IMR-90 (cell line): Measurements from ENCODE around the gene SOX12. TPM values are rescaled to one million over a fixed set of nuclear protein-coding genes. Genes with fewer than 3 reads are reported as not detected.
A peak's percentile ranks its signal among the peaks of the same experiment; 100 is the strongest.

Source experiments
- ATAC-seq: fragments of 200-7000 bp; cut with Tn5 transposase; 2 replicates; pipeline ENCODE4 v1.9.1; 2020; ENCODE audit warnings: low read depth, mild to moderate bottlenecking, moderate library complexity
- Bru-seq: library from RNA; stranded (reverse); fragments of 400-500 nt; gene quantifications from one replicate; lab custom pipeline; 2021; lab: Mats Ljungman, UMichigan
- BruChase-seq, 2 experiments: library from RNA; stranded (reverse); fragments of 400-500 nt; gene quantifications; one replicate each; lab custom pipeline; 2021; lab: Mats Ljungman, UMichigan
- BruUV-seq: library from RNA; stranded (reverse); fragments of 400-500 nt; replicated peaks from 2 replicates; lab custom pipeline; 2021; lab: Mats Ljungman, UMichigan
- CTCF ChIA-PET: fragments of 300-600 bp; formaldehyde crosslinking; extraction: SDS; loops from one replicate; lab custom pipeline; 2021; ENCODE audit warnings: antibody characterized with exemption; lab: Yijun Ruan, JAX
- POLR2A ChIA-PET: fragments of 300-600 bp; sonication (Branson Sonifier 250); formaldehyde crosslinking; loops from one replicate; lab custom pipeline; 2022; ENCODE audit warnings: antibody characterized with exemption; ENCODE audit not compliant: unreplicated experiment; lab: Charles Lee
- DNase-seq: peaks from one replicate; pipeline ENCODE4 v3.0.0; 2013
- H2AFZ ChIP-seq: replicated peaks from 2 replicates; pipeline ENCODE3; 2013; ENCODE audit warnings: low read length, mild to moderate bottlenecking; ENCODE audit not compliant: poor library complexity
- H2AK5ac ChIP-seq: 2 replicates; pipeline ENCODE4 v1.6.1; 2013; ENCODE audit warnings: low read depth, low read length, inconsistent platforms
- H2AK9ac ChIP-seq: replicated peaks from 2 replicates; pipeline ENCODE3; 2013; ENCODE audit warnings: mild to moderate bottlenecking, low read depth, low read length, moderate library complexity; ENCODE audit not compliant: poor library complexity
- H2BK120ac ChIP-seq: 2 replicates; pipeline ENCODE4 v1.6.1; 2013; ENCODE audit warnings: low read depth, low read length, inconsistent platforms
- H2BK15ac ChIP-seq: 3 replicates; pipeline ENCODE4 v1.6.1; 2013; ENCODE audit warnings: low read depth, low read length, inconsistent platforms
- H2BK20ac ChIP-seq: 2 replicates; pipeline ENCODE4 v1.6.1; 2013; ENCODE audit warnings: low read depth, mild to moderate bottlenecking, inconsistent platforms, low read length, moderate library complexity
- H2BK5ac ChIP-seq: 2 replicates; pipeline ENCODE4 v1.6.1; 2013; ENCODE audit warnings: mild to moderate bottlenecking, low read depth, low read length, inconsistent platforms; ENCODE audit not compliant: poor library complexity, severe bottlenecking
- H3K14ac ChIP-seq: replicated peaks from 2 replicates; pipeline ENCODE4 v1.6.1; 2013; ENCODE audit warnings: low read depth, low read length, inconsistent platforms
- H3K18ac ChIP-seq: 2 replicates; pipeline ENCODE4 v1.6.1; 2013; ENCODE audit warnings: low read depth, low read length, control low read depth
- H3K23ac ChIP-seq: 2 replicates; pipeline ENCODE4 v1.6.1; 2013; ENCODE audit warnings: low read depth, low read length, inconsistent platforms
- H3K27ac ChIP-seq: 2 replicates; pipeline ENCODE4 v1.5.1; 2013; ENCODE audit warnings: mild to moderate bottlenecking, control low read depth, low read length; ENCODE audit not compliant: insufficient read depth
- H3K27me3 ChIP-seq: 2 replicates; pipeline ENCODE4 v1.6.1; 2013; ENCODE audit warnings: low read length; ENCODE audit not compliant: control insufficient read depth, insufficient read depth
- H3K36me3 ChIP-seq: 2 replicates; pipeline ENCODE4 v1.6.1; 2013; ENCODE audit warnings: low read length, mixed read lengths; ENCODE audit not compliant: control insufficient read depth, insufficient read depth
- H3K4ac ChIP-seq: 2 replicates; pipeline ENCODE4 v1.6.1; 2013; ENCODE audit warnings: low read depth, low read length, inconsistent platforms
- H3K4me1 ChIP-seq: 2 replicates; pipeline ENCODE4 v1.6.1; 2013; ENCODE audit warnings: low read length, mixed read lengths; ENCODE audit not compliant: control insufficient read depth, insufficient read depth
- H3K4me2 ChIP-seq: 2 replicates; pipeline ENCODE4 v1.6.1; 2013; ENCODE audit warnings: low read depth, mild to moderate bottlenecking, control low read depth, low read length, moderate library complexity
- H3K4me3 ChIP-seq: 2 replicates; pipeline ENCODE4 v1.5.1; 2013; ENCODE audit warnings: low read depth, mild to moderate bottlenecking, control low read depth, low read length, moderate library complexity; ENCODE audit not compliant: insufficient read depth
- H3K56ac ChIP-seq: 2 replicates; pipeline ENCODE4 v1.6.1; 2013; ENCODE audit warnings: low read length, inconsistent platforms; ENCODE audit not compliant: insufficient read depth; ENCODE audit errors: extremely low read depth
- H3K79me1 ChIP-seq, 2 experiments: 2 replicates each; pipeline ENCODE4 v1.6.1; 2013; ENCODE audit warnings: low read length in 2 of 2, inconsistent platforms in 1 of 2, low read depth in 1 of 2
- H3K9ac ChIP-seq: 2 replicates; pipeline ENCODE4 v1.6.1; 2013; ENCODE audit warnings: low read depth, low read length, control low read depth
- H3K9me1 ChIP-seq: 2 replicates; pipeline ENCODE4 v1.6.1; 2013; ENCODE audit warnings: low read length, inconsistent platforms; ENCODE audit not compliant: insufficient read depth
- H3K9me3 ChIP-seq: 2 replicates; pipeline ENCODE4 v1.6.1; 2013; ENCODE audit warnings: low read length; ENCODE audit not compliant: control insufficient read depth, insufficient read depth
- H4K20me1 ChIP-seq: 2 replicates; pipeline ENCODE4 v1.6.1; 2013; ENCODE audit warnings: low read length, inconsistent platforms; ENCODE audit not compliant: insufficient read depth
- H4K5ac ChIP-seq: 2 replicates; pipeline ENCODE4 v1.6.1; 2013; ENCODE audit warnings: mild to moderate bottlenecking, low read depth, low read length, control low read depth
- H4K8ac ChIP-seq, 2 experiments: 2 replicates each; pipeline ENCODE4 v1.6.1; 2013; ENCODE audit warnings: low read depth in 2 of 2, low read length in 2 of 2, control low read depth in 1 of 2, inconsistent platforms in 1 of 2
- H4K91ac ChIP-seq: 2 replicates; pipeline ENCODE4 v1.6.1; 2013; ENCODE audit warnings: low read depth, low read length, inconsistent platforms; ENCODE audit not compliant: insufficient read depth
- BHLHE40 ChIP-seq: fragments of 150-350 bp; IDR thresholded peaks from 2 replicates; pipeline ENCODE4 v1.6.1; 2016; ENCODE audit warnings: mild to moderate bottlenecking, low read depth, low read length
- FOS ChIP-seq: fragments of 150-350 bp; IDR thresholded peaks from 2 replicates; pipeline ENCODE4 v1.6.1; 2016; ENCODE audit warnings: low read depth, low read length
- MAZ ChIP-seq: IDR thresholded peaks from 2 replicates; pipeline ENCODE4 v1.6.1; 2012; ENCODE audit warnings: low read depth, mild to moderate bottlenecking, low read length, improper control_type of control experiment, moderate library complexity, borderline replicate concordance
- MXI1 ChIP-seq: IDR thresholded peaks from 2 replicates; pipeline ENCODE4 v1.6.1; 2012; ENCODE audit warnings: low read depth, mild to moderate bottlenecking, low read length, moderate library complexity, borderline replicate concordance
- POLR2A ChIP-seq: IDR thresholded peaks from 2 replicates; pipeline ENCODE4 v1.6.1; 2012; ENCODE audit warnings: mild to moderate bottlenecking, low read depth, low read length
- RFX5 ChIP-seq: IDR thresholded peaks from 2 replicates; pipeline ENCODE4 v1.8.0; 2012; ENCODE audit warnings: low read depth, mild to moderate bottlenecking, low read length, moderate library complexity
- WGBS, 2 experiments: methylation state at CpG; one replicate each; pipeline versions ENCODE4 v1.1.5 to v1.1.7; 2013; ENCODE audit warnings: missing lambda C conversion rate in 2 of 2; ENCODE audit not compliant: insufficient read length in 1 of 2; ENCODE audit errors: extremely low coverage in 2 of 2; 5-methylcytosine and 5-hydroxymethylcytosine counted together
- dilution Hi-C: fragments of 300-500 bp; cut with HindIII; formaldehyde crosslinking; loops from one replicate; pipeline ENCODE4 v1.14.3; 2018; ENCODE audit warnings: low sequenced_read_pairs; ENCODE audit not compliant: unreplicated experiment
- in situ Hi-C: fragments of 300-500 bp; cut with MboI; formaldehyde crosslinking; loops from 3 replicates; pipeline ENCODE4 v1.14.3; 2019; ENCODE audit warnings: low sequenced_read_pairs, inconsistent platforms, mixed read lengths
- intact Hi-C: fragments of 100-400 bp; cut with micrococcal nuclease; formaldehyde crosslinking; loops from 2 replicates; pipeline ENCODE4 v1.10.0; 2022
- long read RNA-seq: library from polyadenylated mRNA; unstranded; transcript quantifications from one replicate; pipeline ENCODE4 v2.0.0, GENCODE V29; 2021; ENCODE audit not compliant: unreplicated experiment
- polyA plus RNA-seq, 3 experiments: library from polyadenylated mRNA; depleted of rRNA; stranded (reverse); fragments of >200 nt; gene quantifications; 2 replicates each; pipeline ENCODE4 v1.2.3, GENCODE V29; 2012; ENCODE audit warnings: low replicate concordance in 1 of 3
- total RNA-seq: library from RNA; depleted of rRNA; stranded (reverse); fragments of >200 nt; gene quantifications from 2 replicates; pipeline ENCODE4 v1.2.3, GENCODE V29; 2012; rRNA removed
- TF ChIP-seq, protein P1 (sequence below): conservative IDR thresholded peaks from 2 replicates; pipeline ENCODE4 v1.5.1; 2012; ENCODE audit warnings: mild to moderate bottlenecking, low read depth, low read length, improper control_type of control experiment

Gene SOX12
- total RNA-seq (1.1 TPM in 2 replicates), polyA plus RNA-seq (2012; rRNA removed) (6.2 and 6.4 TPM in 2 replicates), Bru-seq, nascent RNA (percentile 59 among the genes with signal in this experiment), BruChase-seq, experiment 1, labeled RNA remaining after a 6-hour chase (percentile 71 among the genes with signal in this experiment), BruChase-seq, experiment 2, labeled RNA remaining after a 2-hour chase (percentile 70 among the genes with signal in this experiment)
- polyA plus RNA-seq (2012; cell fraction: cytosol; rRNA removed) = 9.7 and 10.0 TPM in 2 replicates
- 15.8 and 22.6 TPM in 2 replicates for polyA plus RNA-seq (2012; cell fraction: nucleus; rRNA removed; ENCODE audit: low replicate concordance)
- long read RNA-seq, full-length matches to known transcripts = 10 of 10 reads
- long read RNA-seq, partial matches to known transcripts = 0 of 10 reads
- long read RNA-seq, other reads (novel, unspliced or antisense) = 0 of 10 reads

DNA sequence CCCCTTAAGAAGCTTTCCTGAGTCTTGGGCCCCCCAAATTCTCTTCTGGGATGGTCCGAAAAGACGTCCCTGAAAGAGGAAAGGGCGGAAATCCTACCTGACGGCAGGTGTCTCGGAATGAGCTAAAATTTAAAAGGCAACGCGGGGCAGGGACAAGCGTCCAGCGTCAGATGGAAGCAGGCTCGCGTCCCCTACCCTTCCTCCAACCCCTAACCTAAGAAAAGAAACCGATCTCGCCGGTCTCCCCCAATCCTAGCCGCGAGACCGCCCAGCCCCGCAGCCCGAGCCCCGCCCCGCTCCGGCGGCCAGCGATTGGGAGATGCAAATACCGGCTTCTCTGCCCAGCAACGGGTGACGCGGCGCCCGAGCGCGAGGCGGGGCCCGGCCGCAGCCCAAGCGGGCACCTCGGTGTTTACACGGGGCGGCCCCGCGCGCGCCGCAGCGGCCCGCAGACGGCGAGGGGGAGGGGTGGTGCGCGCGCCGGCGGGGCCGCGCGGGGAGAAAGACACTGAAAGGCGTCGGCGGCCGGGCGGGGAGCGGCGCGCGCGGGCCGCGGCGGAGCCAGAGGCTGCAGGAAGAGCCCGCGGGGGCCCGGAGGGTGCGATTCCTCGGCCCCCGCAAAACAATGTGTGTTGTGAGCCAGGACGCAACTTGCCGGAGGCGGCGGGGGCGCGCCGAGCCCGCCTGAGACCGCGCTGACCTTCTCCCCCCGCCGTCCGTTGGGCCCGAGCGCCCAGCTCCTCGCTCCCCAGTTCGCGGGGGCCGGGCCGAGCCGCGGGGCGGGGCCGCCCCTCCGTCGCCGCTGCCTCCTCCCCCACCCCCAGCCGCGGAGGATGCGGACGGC is at the start of gene SOX12:
SOX12 (plus strand) TSS at position 508 of the 844 bp plus-strand sequence. CDS start 373 bp downstream, outside the sequence.
- Histone ChIP-seq H2AK9ac (peak within 1 kb of the TSS; percentile 99), H4K20me1 (peaks cover 36% of the 10 kb centered on the region), H3K4ac (peak within 1 kb of the TSS; percentile 92), H2BK20ac (no peak within 1 kb of the TSS), H3K9ac (peak within 1 kb of the TSS; percentile 87), H3K23ac (peak within 1 kb of the TSS; percentile 95; the same call in 1 of the 2 replicates), H4K8ac (peak within 1 kb of the TSS; percentile 77 to 82; a peak in 2 of 4 replicates), H3K4me2 (peak within 1 kb of the TSS; percentile 83), H2BK5ac (peak within 1 kb of the TSS; percentile 92), H3K27me3 (no peaks in the 10 kb centered on the region), H3K79me1 (peaks cover 22 to 37% of the 10 kb centered on the region in 2 experiments; a peak in 3 of 4 replicates), H2AK5ac (peak within 1 kb of the TSS; percentile 93), H3K36me3 (peaks cover 8% of the 10 kb centered on the region; the same call in 1 of the 2 replicates), H3K27ac (peak within 1 kb of the TSS; percentile 97), H3K4me1 (peaks cover 16% of the 10 kb centered on the region), H3K9me3 (peaks cover 2% of the 10 kb centered on the region; the same call in 1 of the 2 replicates), H4K5ac (peak within 1 kb of the TSS; percentile 43), H2BK120ac (peak within 1 kb of the TSS; percentile 69), H3K9me1 (peaks cover 4% of the 10 kb centered on the region; the same call in 1 of the 2 replicates), H3K14ac (peak within 1 kb of the TSS; percentile 84), H3K56ac (peak within 1 kb of the TSS; percentile 87), H2AFZ (peak within 1 kb of the TSS; percentile 97), H3K4me3 (peak within 1 kb of the TSS; percentile 94), H4K91ac (peak within 1 kb of the TSS; percentile 87), H3K18ac (peak within 1 kb of the TSS; percentile 49), H2BK15ac (peak within 1 kb of the TSS; percentile 79; the same call in 2 of the 3 replicates)
- peak; percentile 87 for DNase-seq
- ChIA-PET POLR2A (interaction anchor here (0.5 to 0.6 kb wide), 2 partner anchors 113 to 153 kb away, joined by 3 to 13 read pairs; no protein-coding TSS in a partner anchor), CTCF (no interaction called here)
- intact Hi-C loops = no loop called here
- no TSS peak for BruUV-seq
- TF ChIP-seq FOS = no peak
- TF ChIP-seq, protein P1, sequence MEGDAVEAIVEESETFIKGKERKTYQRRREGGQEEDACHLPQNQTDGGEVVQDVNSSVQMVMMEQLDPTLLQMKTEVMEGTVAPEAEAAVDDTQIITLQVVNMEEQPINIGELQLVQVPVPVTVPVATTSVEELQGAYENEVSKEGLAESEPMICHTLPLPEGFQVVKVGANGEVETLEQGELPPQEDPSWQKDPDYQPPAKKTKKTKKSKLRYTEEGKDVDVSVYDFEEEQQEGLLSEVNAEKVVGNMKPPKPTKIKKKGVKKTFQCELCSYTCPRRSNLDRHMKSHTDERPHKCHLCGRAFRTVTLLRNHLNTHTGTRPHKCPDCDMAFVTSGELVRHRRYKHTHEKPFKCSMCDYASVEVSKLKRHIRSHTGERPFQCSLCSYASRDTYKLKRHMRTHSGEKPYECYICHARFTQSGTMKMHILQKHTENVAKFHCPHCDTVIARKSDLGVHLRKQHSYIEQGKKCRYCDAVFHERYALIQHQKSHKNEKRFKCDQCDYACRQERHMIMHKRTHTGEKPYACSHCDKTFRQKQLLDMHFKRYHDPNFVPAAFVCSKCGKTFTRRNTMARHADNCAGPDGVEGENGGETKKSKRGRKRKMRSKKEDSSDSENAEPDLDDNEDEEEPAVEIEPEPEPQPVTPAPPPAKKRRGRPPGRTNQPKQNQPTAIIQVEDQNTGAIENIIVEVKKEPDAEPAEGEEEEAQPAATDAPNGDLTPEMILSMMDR = no peak
- peak; percentile 85 for TF ChIP-seq MAZ
- TF ChIP-seq RFX5 = peak; percentile 100
- peak; percentile 70 for TF ChIP-seq POLR2A
- TF ChIP-seq BHLHE40 = peak; percentile 64
- 0 out of 2 replicates have a peak, but pooled peaks have one; percentile 10 for TF ChIP-seq MXI1
- ATAC-seq = peak; percentile 65
- in situ Hi-C loops = no loop called here
- WGBS, 2 experiments = 0% methylated on average over 20 of the region's 106 CpGs; no CpG with 5 or more reads in 1 of the 2 experiments
- dilution Hi-C loops = no loop called here
